Measurements from ENCODE around the gene GPX1. TPM values are rescaled to one million over a fixed set of nuclear protein-coding genes. Genes with fewer than 3 reads are reported as not detected.
"Not testable (repeated sequence)": the region's sequence is repeated elsewhere in the genome, so short reads cannot be mapped to it uniquely, and the experiment has no call there.

The GPX1 gene
- 187 and 194 TPM in 2 replicates for total RNA-seq (2014; rRNA removed; shearing (Covaris generic))

- peak; percentile 87 for DNase-seq (ENCODE audit: low spot score)
Measured at GRCh38 chr3:49358217-49358883, at the start of gene GPX1. GPX1 (minus strand) TSS chr3:49358353; CDS start chr3:49358278, 75 bp downstream.

GRCh38 chr3:49406571-49407565 lies 48.7 kb upstream of the GPX1 start:
- no peak for DNase-seq (ENCODE audit: low spot score)

- DNase-seq (ENCODE audit: low spot score): not testable (repeated sequence)
Measured at GRCh38 chr3:49405570-49405969, 47.4 kb upstream of the GPX1 start.

DNA sequence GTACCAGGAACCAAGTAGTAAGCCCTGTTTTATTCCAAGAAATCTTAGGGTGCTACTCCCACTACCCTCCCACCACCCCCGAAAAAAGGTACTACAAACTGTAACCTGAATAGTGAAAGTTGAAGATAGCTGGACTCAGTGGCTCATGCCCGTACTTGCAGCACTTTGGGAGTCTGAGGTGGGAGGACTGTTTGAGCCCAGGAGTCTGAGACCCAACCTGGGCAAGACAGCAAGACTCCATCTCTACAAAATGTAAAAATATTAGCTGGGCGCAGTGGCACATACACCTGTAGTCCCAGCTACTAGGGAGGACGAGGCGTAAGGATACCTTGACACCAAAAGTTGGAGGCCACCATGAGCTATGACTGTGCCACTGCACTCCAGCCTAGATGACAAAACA lies 45.7 kb upstream of the GPX1 start:
- no peak for DNase-seq (ENCODE audit: low spot score)

DNA sequence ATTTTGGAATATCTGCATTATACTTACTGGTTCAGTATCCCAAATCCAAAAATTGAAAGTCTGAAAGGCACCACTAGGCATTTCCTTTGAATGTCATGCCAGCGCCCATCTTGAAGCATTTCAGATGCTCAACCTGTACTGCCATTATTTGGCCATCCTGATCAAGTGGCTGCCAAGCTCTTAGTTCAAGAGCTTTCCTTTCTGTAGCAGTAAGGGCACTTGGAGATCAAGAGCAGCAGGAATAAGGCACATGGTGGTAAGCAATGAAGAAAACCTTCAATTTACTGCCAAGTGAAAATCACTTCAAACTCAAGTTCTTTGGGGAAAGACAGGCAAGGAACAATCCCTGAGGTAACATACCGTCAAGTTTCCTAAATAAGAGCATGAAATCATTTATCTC lies 43.6 kb upstream of the GPX1 start:
- DNase-seq (ENCODE audit: low spot score): no peak

DNA sequence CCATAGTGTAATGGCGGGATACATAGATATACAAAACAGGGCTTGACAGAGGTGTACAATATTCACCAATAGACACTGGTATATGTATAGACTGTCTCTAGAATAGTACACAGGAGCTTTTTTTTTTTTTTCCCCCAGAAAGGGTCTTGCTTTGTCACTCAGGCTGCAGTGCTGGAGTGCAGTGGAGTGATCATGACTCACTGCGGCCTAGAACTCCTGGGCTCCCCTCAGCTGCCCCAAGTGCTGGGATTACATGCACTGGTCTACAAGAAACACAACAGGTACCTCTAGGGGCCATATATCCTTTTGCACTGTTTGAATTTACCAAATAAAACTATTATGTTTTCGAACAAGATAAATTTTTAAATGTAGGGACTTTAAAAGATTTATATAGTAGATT lies 41.3 kb upstream of the GPX1 start:
- DNase-seq (ENCODE audit: low spot score): no peak

GRCh38 chr3:49397470-49397869 lies 39.3 kb upstream of the GPX1 start:
- DNase-seq (ENCODE audit: low spot score): no peak

DNA sequence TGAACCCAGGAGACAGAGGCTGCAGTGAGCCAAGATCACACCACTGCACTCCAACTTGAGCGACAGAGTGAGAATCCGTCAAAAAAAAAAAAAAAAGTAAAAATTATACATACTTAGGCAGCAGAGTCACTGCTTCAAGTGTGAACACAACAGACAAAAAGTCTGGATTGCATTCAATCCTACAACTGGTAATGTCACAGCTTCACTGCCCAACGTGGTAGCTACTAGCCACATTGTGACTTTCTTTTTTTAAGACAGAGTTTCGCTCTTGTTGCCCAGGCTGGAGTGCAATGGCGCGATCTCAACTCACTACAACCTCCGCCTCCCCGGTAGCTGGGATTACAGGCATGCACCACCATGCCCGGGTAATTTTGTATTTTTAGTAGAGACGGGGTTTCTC lies 33.2 kb upstream of the GPX1 start:
- DNase-seq (ENCODE audit: low spot score): not testable (repeated sequence)

DNA sequence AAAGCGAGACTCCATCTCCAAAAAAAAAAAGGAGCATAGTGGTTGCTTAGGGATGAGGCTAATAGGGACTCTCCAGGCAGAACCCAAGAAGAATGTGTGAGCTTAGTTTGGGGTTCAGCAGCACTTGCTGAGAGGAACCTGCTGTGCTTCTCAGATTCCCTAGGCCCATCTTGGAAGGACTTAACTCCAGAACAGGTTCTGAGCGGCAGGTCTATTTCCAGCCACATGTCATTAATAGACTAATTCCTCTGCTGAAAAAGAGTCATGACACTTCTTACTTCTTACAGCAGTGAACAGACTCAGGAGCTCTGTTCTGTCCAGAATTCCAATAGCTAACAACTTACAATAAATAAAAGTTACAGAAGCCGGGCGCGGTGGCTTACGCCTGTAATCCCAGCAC lies 31.1 kb upstream of the GPX1 start:
- no peak for DNase-seq (ENCODE audit: low spot score)

- no peak for DNase-seq (ENCODE audit: low spot score)
Measured at GRCh38 chr3:49388289-49388820, 30.2 kb upstream of the GPX1 start.

DNA sequence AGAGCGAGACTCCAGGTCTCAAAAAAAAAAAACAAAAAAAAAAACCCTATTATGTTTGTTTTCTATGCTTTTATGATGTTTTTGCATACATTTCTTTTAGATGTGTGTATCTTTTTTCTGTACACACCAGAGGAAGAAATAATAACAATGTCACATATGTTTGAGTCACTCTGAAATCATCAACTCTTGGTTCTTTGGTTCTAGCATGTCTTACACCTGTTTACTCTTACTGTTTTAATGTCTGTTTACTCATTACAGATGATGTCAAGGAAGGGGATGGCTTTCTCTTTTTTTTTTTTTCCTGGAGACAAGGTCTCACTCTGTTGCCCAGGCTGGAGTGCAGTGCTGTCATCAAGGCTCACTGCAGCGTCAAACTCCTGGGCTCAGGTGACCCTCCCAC lies 29.6 kb upstream of the GPX1 start:
- no peak for DNase-seq (ENCODE audit: low spot score)

GRCh38 chr3:49386056-49386756 lies 28.1 kb upstream of the GPX1 start:
- DNase-seq (ENCODE audit: low spot score): no peak

- no peak for DNase-seq (ENCODE audit: low spot score)
Measured at GRCh38 chr3:49385617-49386016, 27.5 kb upstream of the GPX1 start.

DNA sequence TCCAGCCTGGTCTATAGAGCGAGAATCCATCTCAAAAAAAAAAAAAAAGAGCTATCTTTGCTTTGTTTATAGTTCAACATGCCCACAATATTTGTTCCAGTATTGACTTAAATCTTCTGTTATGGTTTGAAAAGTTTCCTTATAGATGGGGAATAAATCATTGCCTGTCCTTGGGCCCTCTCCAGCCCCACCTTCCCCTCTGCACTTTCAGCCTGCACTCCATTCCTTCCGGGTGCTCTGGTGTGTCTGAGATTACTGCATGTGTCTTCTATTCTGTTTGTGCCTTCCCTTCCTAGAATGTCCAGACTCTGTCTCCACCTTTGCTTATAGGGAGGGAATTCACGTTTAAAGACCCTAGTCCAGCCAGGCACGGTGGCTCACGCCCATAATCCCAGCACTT lies 25.2 kb upstream of the GPX1 start:
- no peak for DNase-seq (ENCODE audit: low spot score)

DNA sequence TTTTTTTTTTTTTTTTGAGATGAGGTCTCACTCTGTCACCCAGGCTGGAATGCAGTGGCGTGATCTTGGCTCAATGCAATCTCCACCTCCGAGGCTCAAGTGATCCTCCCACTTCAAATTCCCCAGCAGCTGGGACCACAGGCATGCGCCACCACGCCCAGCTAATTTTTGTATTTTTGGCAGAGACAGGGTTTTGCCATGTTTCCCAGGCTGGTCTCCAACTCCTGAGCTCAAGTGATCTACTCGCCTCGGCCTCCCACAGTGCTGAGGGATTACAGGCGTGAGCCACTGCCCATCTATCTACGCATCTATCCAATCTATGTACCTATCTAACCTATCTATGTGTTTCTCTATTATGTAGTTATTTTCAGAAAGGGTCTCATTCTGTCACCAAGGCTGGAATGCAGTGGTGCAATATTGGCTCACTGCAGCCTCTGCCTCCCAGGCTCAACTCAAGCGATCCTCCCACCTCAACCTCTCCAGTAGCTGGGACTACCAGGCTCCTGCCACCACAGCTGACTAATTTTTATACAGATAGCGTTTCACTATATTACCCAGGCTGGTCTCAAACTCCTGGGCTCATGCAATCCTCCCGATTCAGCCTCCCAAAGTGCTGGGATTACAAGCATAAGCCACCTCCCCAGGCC lies 20.2 kb upstream of the GPX1 start:
- DNase-seq (ENCODE audit: low spot score): peak; percentile 23

GRCh38 chr3:49377483-49377882 lies 19.3 kb upstream of the GPX1 start:
- DNase-seq (ENCODE audit: low spot score): no peak

GRCh38 chr3:49371946-49372345 lies 13.8 kb upstream of the GPX1 start:
- DNase-seq (ENCODE audit: low spot score): no peak

DNA sequence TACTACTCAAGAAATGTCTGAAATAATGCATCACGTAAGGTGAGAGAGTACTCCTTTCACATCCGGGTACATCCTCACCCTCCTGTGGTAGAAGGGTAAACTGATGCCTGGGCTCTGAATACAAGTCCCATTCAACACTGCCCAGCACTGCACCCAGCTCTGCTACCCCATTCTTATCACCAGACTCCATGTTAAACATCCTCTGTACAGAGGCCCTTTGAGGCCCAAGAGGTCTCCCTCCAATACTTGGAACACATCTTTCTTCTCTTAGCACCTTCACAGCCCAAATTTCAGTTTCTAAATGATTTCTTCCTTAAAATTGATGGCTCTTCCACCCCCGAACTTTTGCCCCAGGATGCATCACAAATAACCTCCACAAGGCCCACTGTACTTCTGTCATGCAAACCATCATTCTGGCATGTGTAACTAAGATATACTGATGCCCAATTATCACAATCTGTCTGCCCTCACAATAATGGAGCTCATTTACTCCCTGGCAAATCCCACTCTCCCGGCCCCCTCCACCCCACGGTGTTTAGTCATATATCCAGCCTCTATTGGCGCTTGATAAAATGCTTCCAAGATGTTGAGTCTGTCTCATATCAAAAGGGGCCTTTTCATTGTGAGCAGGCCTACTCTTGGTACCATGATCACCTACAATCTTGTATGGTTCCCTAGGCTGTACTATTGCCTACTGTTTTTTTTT lies 12.6 kb upstream of the GPX1 start:
- no peak for DNase-seq (ENCODE audit: low spot score)

GRCh38 chr3:49362561-49362960 lies 4.4 kb upstream of the GPX1 start:
- no peak for DNase-seq (ENCODE audit: low spot score)

DNA sequence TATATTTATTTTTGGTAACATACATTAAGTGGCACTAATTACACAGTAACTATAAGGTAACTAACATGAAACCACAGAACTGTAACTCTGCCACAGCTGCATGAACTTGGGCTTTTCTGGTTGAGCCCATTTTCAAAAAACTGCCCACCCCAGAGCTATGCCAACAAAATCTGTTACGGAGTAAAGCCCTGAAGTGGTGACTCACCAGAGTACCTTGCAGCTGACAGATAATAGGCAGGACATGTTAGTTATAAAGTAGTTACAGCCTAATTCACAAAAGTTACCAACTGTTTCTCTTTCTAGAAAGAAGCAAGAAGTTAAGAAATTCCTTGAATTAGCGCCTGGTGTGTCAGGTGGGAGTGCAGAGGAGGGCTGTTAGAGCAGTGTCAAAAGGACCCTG lies 1.5 kb upstream of the GPX1 start:
- no peak for DNase-seq (ENCODE audit: low spot score)

DNA sequence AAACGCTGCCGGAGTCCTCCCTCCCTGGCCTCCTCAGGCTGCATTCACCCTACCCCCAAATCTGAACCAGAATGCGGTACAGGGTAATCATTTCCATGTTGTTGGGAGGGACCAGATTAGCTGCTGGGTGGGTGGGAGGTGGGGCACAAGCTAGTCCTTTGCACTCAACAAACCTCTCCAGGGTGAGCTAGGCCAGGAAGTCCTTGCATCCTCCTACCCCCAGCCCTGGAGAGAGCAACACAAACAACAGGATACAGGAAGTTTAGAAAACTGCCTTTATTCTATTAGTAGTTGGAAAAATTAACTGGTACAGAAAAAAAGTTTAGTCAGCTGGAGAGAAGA lies 702 bp upstream of the GPX1 start:
- DNase-seq (ENCODE audit: low spot score): no peak
